GM19468 (cell line): Measurements from ENCODE around the gene FLOT2.
"Not testable (repeated sequence)": the region's sequence is repeated elsewhere in the genome, so short reads cannot be mapped to it uniquely, and the experiment has no call there.

Experiments used
- ATAC-seq: cut with Tn5 transposase; IDR thresholded peaks from one replicate; pipeline ENCODE4 v1.9.1; 2021; ENCODE audit warnings: mild to moderate bottlenecking, moderate library complexity, moderate number of reproducible peaks; ENCODE audit not compliant: unreplicated experiment; ENCODE audit errors: extremely low read depth

Gene FLOT2

GRCh38 chr17:28878158-28878910, 19.2 kb downstream of the FLOT2 start:
- no peak for ATAC-seq

- not testable (repeated sequence) for ATAC-seq
These were observed 20.3 kb downstream of the FLOT2 start for GRCh38 chr17:28877150-28877711.

- ATAC-seq, result no peak
These were observed 21.5 kb downstream of the FLOT2 start for GRCh38 chr17:28875848-28876550.

DNA sequence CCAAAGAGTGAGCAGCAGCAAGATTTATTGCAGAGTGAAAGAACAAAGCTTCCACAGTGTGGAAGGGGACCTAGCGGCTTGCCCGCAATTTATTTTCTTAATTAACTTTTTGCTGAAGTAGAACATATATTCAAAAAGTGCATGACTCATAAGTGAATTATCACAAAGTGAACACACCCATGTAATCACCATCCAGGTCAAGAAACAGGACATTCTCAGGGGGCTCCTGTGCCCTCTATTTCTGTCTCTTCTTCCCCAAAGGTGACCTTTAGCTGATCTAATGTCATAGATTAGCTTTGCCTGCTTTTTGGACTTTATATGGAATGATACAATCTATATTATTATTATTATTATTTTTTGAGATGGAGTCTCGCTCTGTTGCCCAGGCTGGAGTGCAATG, 22.8 kb downstream of the FLOT2 start:
- ATAC-seq, result no peak

- no peak for ATAC-seq
These were observed 23.7 kb downstream of the FLOT2 start for GRCh38 chr17:28873839-28874238.

- ATAC-seq, result peak; percentile 63
These were observed 26.4 kb downstream of the FLOT2 start for GRCh38 chr17:28871056-28871579.

- no peak for ATAC-seq
These were observed 30.3 kb downstream of the FLOT2 start for GRCh38 chr17:28867276-28867675.

DNA sequence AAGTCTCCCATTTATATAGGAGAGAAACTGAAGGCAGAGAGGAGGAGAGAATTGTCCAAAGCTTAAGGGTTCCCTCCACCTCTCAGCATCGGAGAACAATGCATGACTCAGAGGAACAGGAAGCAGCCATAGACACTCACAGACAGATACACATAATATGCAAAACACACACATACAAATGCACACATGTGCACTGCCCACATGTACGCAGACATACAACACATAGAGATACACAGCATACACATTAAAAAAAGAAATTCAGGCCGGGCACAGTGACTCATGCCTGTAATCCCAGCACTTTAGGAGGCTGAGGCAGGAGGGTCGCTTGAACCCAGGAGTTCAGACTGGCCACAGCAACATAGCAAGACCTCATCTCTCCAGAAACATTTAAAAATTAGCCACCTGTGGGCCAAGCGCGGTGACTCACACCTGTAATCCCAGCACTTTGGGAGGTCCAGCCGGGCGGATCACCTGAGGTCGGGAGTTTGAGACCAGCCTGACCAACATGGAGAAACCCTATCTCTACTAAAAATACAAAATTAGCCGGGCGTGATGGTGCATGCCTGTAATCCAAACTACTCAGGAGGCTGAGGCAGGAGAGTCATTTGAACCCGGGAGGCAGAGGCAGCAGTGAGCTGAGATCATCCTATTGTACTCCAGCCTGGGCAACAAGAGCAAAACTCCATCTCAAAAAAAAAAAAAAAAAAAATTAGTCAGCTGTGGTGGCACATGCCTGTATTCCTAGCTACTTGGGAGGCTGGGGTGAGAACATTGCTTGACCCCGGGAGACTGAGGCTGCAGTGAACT, 31.4 kb downstream of the FLOT2 start:
- ATAC-seq, result no peak

GRCh38 chr17:28864991-28865849, 32.3 kb downstream of the FLOT2 start:
- no peak for ATAC-seq

- ATAC-seq, result no peak
These were observed 33.6 kb downstream of the FLOT2 start for GRCh38 chr17:28863953-28864352.

DNA sequence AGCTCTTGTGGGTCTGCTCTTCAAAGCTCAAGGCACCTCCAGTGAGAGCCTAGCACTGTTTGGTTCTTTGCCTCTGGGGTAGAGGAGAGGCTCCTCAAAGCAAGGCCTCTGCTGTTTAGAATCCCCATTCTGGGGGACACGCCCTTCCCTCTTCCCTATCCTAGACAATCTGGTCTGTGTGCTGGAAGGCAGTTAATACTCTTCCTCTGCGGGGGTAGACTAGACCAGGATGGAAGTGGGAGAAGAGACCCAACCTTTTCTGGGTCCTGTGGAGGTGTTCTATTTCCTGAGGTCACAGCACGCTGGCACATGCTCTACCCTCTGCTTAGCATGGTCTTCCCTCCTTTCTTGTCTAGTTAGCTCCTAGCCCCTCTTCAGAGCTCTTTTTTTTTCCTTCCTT, 35.0 kb downstream of the FLOT2 start:
- ATAC-seq, result no peak

- no peak for ATAC-seq
These were observed 35.9 kb downstream of the FLOT2 start for GRCh38 chr17:28861393-28862203.

- no peak for ATAC-seq
These were observed 37.1 kb downstream of the FLOT2 start for GRCh38 chr17:28860363-28860808.

DNA sequence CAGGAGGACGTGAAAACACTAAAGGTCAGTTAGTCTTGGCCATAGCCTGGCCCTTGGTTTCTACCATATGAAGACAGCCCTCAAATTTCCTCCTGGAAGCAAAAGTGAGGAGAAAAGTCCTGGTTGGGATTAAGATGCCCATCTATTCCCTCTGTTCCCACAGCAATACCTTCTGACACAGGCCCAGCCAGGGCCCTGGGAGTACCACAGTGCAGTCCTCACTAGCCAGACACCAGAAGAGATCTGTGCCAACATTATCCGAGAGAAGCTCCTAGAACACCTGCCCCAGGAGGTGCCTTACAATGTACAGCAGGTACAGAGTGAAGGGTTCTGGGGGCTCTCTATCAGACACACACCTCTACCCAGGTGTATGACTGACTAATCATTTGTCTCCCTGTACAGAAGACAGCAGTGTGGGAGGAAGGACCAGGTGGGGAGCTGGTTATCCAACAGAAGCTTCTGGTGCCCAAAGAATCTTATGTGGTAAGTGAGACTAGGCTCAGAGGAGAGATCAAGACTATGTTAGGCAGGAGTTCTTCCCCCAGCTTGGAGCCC, 38.7 kb downstream of the FLOT2 start:
- no peak for ATAC-seq

GRCh38 chr17:28857905-28858800, 39.4 kb downstream of the FLOT2 start:
- no peak for ATAC-seq

- no peak for ATAC-seq
These were observed 41.4 kb downstream of the FLOT2 start for GRCh38 chr17:28856028-28856574.

- ATAC-seq, result no peak
These were observed 42.2 kb downstream of the FLOT2 start for GRCh38 chr17:28855336-28855679.
